Endothelial cell of umbilical vein (primary cell): ENCODE data around the gene MEGF11. TPM values are rescaled to one million over a fixed set of nuclear protein-coding genes. Genes with fewer than 3 reads are reported as not detected.

Experiments used
- BruUV-seq: library from RNA; stranded (reverse); fragments of 400-500 nt; replicated peaks from 2 replicates; lab custom pipeline; 2021; lab: Mats Ljungman, UMichigan
- CTCF ChIA-PET: fragments of 300-600, 350-600 bp; sonication (Branson Sonifier 250); formaldehyde crosslinking; loops from one replicate; lab custom pipeline; 2021; ENCODE audit warnings: antibody characterized with exemption, inconsistent platforms; lab: Charles Lee
- POLR2A ChIA-PET: fragments of 300-600, 350-600 bp; sonication (Branson Sonifier 250); formaldehyde crosslinking; loops from one replicate; lab custom pipeline; 2021; ENCODE audit warnings: antibody characterized with exemption, inconsistent platforms; lab: Charles Lee
- DNase-seq: peaks from one replicate; pipeline ENCODE4 v3.0.0-alpha.2; 2011; ENCODE audit warnings: low read depth, low spot score
- FAIRE-seq: peaks from 2 replicates; lab custom pipeline; 2011; peaks lifted over from hg19 to GRCh38; lab: Jason Lieb, UNC
- H2AFZ ChIP-seq: 2 replicates; pipeline ENCODE4 v1.6.0; 2012; ENCODE audit warnings: low read depth, low read length, control low read depth, inconsistent platforms
- H3K27ac ChIP-seq: 2 replicates; pipeline ENCODE4 v1.5.1; 2011; ENCODE audit warnings: low read depth, mild to moderate bottlenecking, control low read depth, low read length, moderate library complexity; ENCODE audit not compliant: insufficient read depth
- H3K27me3 ChIP-seq, 2 experiments: 2 replicates each; pipeline versions ENCODE4 v1.6.0 to v1.6.1; 2011; ENCODE audit warnings: low read length in 2 of 2, mixed read lengths in 1 of 2; ENCODE audit not compliant: control insufficient read depth in 2 of 2, insufficient read depth in 2 of 2
- H3K36me3 ChIP-seq, 2 experiments: 2 replicates in 1 of 2; 3 replicates in 1 of 2; pipeline ENCODE4 v1.5.1; 2011; ENCODE audit warnings: low read length in 2 of 2, mild to moderate bottlenecking in 1 of 2, moderate library complexity in 1 of 2; ENCODE audit not compliant: control insufficient read depth in 2 of 2, insufficient read depth in 2 of 2; ENCODE audit errors: extremely low read depth in 1 of 2
- H3K4me1 ChIP-seq: 3 replicates; pipeline ENCODE4 v1.5.1; 2011; ENCODE audit warnings: mild to moderate bottlenecking, low read length; ENCODE audit not compliant: control insufficient read depth, insufficient read depth; ENCODE audit errors: extremely low read depth
- H3K4me2 ChIP-seq: 2 replicates; pipeline ENCODE4 v1.6.1; 2011; ENCODE audit warnings: low read length, control low read depth, mixed read lengths; ENCODE audit not compliant: insufficient read depth
- H3K4me3 ChIP-seq, 3 experiments: fragments of 200-600 bp in 1 of 3; sonication (generic), shearing (Covaris generic) in 1 of 3; replicated peaks in 1 of 3; 2 replicates each; pipeline ENCODE4 v1.5.1; 2011 to 2016; ENCODE audit warnings: control low read depth in 3 of 3, low read length in 3 of 3, mild to moderate bottlenecking in 2 of 3, inconsistent platforms in 1 of 3, low read depth in 1 of 3, moderate library complexity in 1 of 3; ENCODE audit not compliant: insufficient read depth in 1 of 3
- H3K79me2 ChIP-seq: 2 replicates; pipeline ENCODE4 v1.6.0; 2012; ENCODE audit warnings: low read length, inconsistent platforms; ENCODE audit not compliant: control insufficient read depth, insufficient read depth
- H3K9ac ChIP-seq: replicated peaks from 2 replicates; pipeline ENCODE3; 2011; ENCODE audit warnings: low read length, control low read depth; ENCODE audit not compliant: insufficient read depth; ENCODE audit errors: extremely low read depth
- H3K9me1 ChIP-seq: replicated peaks from 3 replicates; pipeline ENCODE4 v1.6.0; 2011; ENCODE audit warnings: mild to moderate bottlenecking, low read length; ENCODE audit not compliant: control insufficient read depth, insufficient read depth; ENCODE audit errors: extremely low read depth
- H3K9me3 ChIP-seq: replicated peaks from 2 replicates; pipeline ENCODE4 v1.5.1; 2012; ENCODE audit warnings: low read length, inconsistent platforms; ENCODE audit not compliant: control insufficient read depth, insufficient read depth
- H4K20me1 ChIP-seq: replicated peaks from 2 replicates; pipeline ENCODE3; 2011; ENCODE audit warnings: mild to moderate bottlenecking, low read length; ENCODE audit not compliant: control insufficient read depth, insufficient read depth; ENCODE audit errors: extremely low read depth
- CTCF ChIP-seq, 2 donors: IDR thresholded peaks; 1 replicate in 1 of 2; 2 replicates in 1 of 2; pipeline ENCODE4 v1.5.1; 2011; ENCODE audit warnings: low read length in 2 of 2, mild to moderate bottlenecking in 2 of 2, moderate library complexity in 2 of 2, control low read depth in 1 of 2, inconsistent platforms in 1 of 2, low read depth in 1 of 2; ENCODE audit not compliant: insufficient read depth in 1 of 2; ENCODE audit errors: extremely low read depth in 1 of 2
- EZH2 ChIP-seq: IDR thresholded peaks from 2 replicates; pipeline ENCODE4 v1.6.1; 2012; ENCODE audit warnings: borderline replicate concordance, low read depth, mild to moderate bottlenecking, moderate library complexity, low read length, inconsistent platforms; ENCODE audit not compliant: severe bottlenecking
- FOS ChIP-seq: IDR thresholded peaks from 2 replicates; pipeline ENCODE4 v1.6.1; 2011; ENCODE audit warnings: mild to moderate bottlenecking, low read length, moderate library complexity, borderline replicate concordance; ENCODE audit not compliant: insufficient read depth
- GATA2 ChIP-seq: IDR thresholded peaks from 2 replicates; pipeline ENCODE4 v1.7.0; 2011; ENCODE audit warnings: low read depth, mild to moderate bottlenecking, moderate library complexity, mixed read lengths, low read length; ENCODE audit not compliant: insufficient read length, insufficient read depth
- JUN ChIP-seq: IDR thresholded peaks from 2 replicates; pipeline ENCODE4 v1.6.1; 2011; ENCODE audit warnings: borderline replicate concordance, low read depth; ENCODE audit not compliant: insufficient read length, insufficient read depth
- MAX ChIP-seq: IDR thresholded peaks from 2 replicates; pipeline ENCODE4 v1.6.1; 2011; ENCODE audit not compliant: insufficient read depth, insufficient read length
- MYC ChIP-seq: IDR thresholded peaks from one replicate; pipeline ENCODE4 v1.6.1; 2011; ENCODE audit warnings: mild to moderate bottlenecking, low read depth, low read length
- POLR2A ChIP-seq: IDR thresholded peaks from 2 replicates; pipeline ENCODE4 v1.6.1; 2012; ENCODE audit warnings: low read depth, mild to moderate bottlenecking, control low read depth, low read length
- POLR2AphosphoS5 ChIP-seq: IDR thresholded peaks from 2 replicates; pipeline ENCODE4 v1.6.1; 2012; ENCODE audit warnings: low read depth, mild to moderate bottlenecking, control low read depth, low read length, moderate library complexity; ENCODE audit not compliant: insufficient read depth
- dilution Hi-C: fragments of 300-500 bp; cut with MboI; formaldehyde crosslinking; loops from one replicate; pipeline ENCODE4 v1.15.0; 2019; ENCODE audit warnings: low sequenced_read_pairs; ENCODE audit not compliant: extremely low pct_ligation_motif_present
- intact Hi-C: fragments of 100-400 bp; cut with micrococcal nuclease; formaldehyde crosslinking; loops from one replicate; pipeline ENCODE4 v1.10.0; 2022
- polyA plus RNA-seq, 4 experiments: library from polyadenylated mRNA; depleted of rRNA in 3 of 4; stranded (reverse) in 3 of 4; unstranded in 1 of 4; fragments of >200 nt; gene quantifications; 2 replicates each; pipeline versions ENCODE4 v1.2.1 to v1.2.3, GENCODE V29; 2011 to 2012; ENCODE audit warnings: missing spikeins in 1 of 4
- total RNA-seq: library from RNA; stranded (reverse); gene quantifications from 2 replicates; pipeline ENCODE4 v1.2.3, GENCODE V29; 2021

The MEGF11 gene
- total and polyA plus RNA-seq, 2 donors (not counting 3 experiments of a cell fraction or from before 2014, with no cell fraction given), result not detected

- H3K9me3 ChIP-seq, result no peaks in the 10 kb centered on the region
- ChIA-PET POLR2A (no interaction called here), CTCF (interaction anchor here (0.6 to 1.3 kb wide), 2 partner anchors 11 to 14 kb away, joined by 3 read pairs; no protein-coding TSS in a partner anchor)
- H2AFZ ChIP-seq, result no peak overlapping the region
- H3K4me3 ChIP-seq, result no peak overlapping the region
- H3K36me3 ChIP-seq, result no peaks in the 10 kb centered on the region
- no peaks in the 10 kb centered on the region for H3K9me1 ChIP-seq
- no peaks in the 10 kb centered on the region for H3K79me2 ChIP-seq
- no peak overlapping the region for H3K9ac ChIP-seq
- no peaks in the 10 kb centered on the region for H4K20me1 ChIP-seq
- FAIRE-seq (no peak), DNase-seq (no peak)
- peaks cover 6 to 10% of the 10 kb centered on the region in 2 experiments for H3K27me3 ChIP-seq
- TF ChIP-seq CTCF (IDR thresholded peaks at IDR 0.05; ENCODE audit: extremely low read depth in 1 of 2, insufficient read depth in 1 of 2, low read depth in 1 of 2, low read length in 2 of 2) (no peak), EZH2 (no peak), MYC (no peak), JUN (no peak), GATA2 (no peak), POLR2AphosphoS5 (no peak), POLR2A (no peak), MAX (no peak), FOS (no peak)
- H3K4me1 ChIP-seq, result no peaks in the 10 kb centered on the region
- dilution Hi-C loops, result no loop called here
- H3K4me2 ChIP-seq, result no peak overlapping the region
- H3K27ac ChIP-seq, result no peak overlapping the region
- BruUV-seq, result no TSS peak
- intact Hi-C loops, result no loop called here
These were observed 82.8 kb downstream of the MEGF11 start for GRCh38 chr15:66170716-66171115.
